K562 (cell line): ENCODE data around the gene CDKN2D. TPM values are rescaled to one million over a fixed set of nuclear protein-coding genes. Genes with fewer than 3 reads are reported as not detected.

Source experiments
- ATAC-seq: fragments of 200-7000 bp; cut with Tn5 transposase; 3 replicates; pipeline ENCODE4 v1.9.1; 2020; ENCODE audit warnings: moderate library complexity
- BruUV-seq: library from RNA; stranded (reverse); fragments of 400-500 nt; replicated peaks from 2 replicates; lab custom pipeline; 2021; lab: Mats Ljungman, UMichigan
- CTCF ChIA-PET: fragments of 300-600 bp; formaldehyde crosslinking; extraction: SDS; loops from one replicate; lab custom pipeline; 2021; ENCODE audit warnings: low intra/inter-chr PET ratio; lab: Yijun Ruan, JAX
- POLR2A ChIA-PET: fragments of 300-600, 350-650 bp; sonication (Branson Sonifier 250); formaldehyde crosslinking; extraction: SDS; loops from one replicate; lab custom pipeline; 2021; ENCODE audit warnings: antibody characterized with exemption, inconsistent platforms; lab: Yijun Ruan, JAX
- DNase-seq, 4 experiments: peaks; one replicate each; pipeline versions ENCODE4 v3.0.0 to v3.0.0-alpha.2; 2011 to 2018; ENCODE audit warnings: low spot score in 3 of 4, mixed read lengths in 3 of 4; ENCODE audit errors: extremely low read depth in 1 of 4
- FAIRE-seq: peaks from 2 replicates; lab custom pipeline; 2011; peaks lifted over from hg19 to GRCh38; lab: Jason Lieb, UNC
- H2AFZ ChIP-seq: 2 replicates; pipeline ENCODE4 v1.6.0; 2011; ENCODE audit warnings: low read depth, low read length, control low read depth, inconsistent platforms
- H3K27ac ChIP-seq: fragments of 200-600 bp; 3 replicates; pipeline ENCODE4 v1.8.0; 2011; ENCODE audit warnings: low read depth, mild to moderate bottlenecking, control low read depth, inconsistent platforms, low read length, moderate library complexity, mixed read lengths; ENCODE audit errors: extremely low read depth
- H3K27me3 ChIP-seq, 2 experiments: fragments of 300-600 bp in 1 of 2; 2 replicates in 1 of 2; 3 replicates in 1 of 2; pipeline versions ENCODE4 v1.6.0 to v1.8.0; 2011; ENCODE audit warnings: inconsistent platforms in 2 of 2, low read length in 2 of 2, mild to moderate bottlenecking in 1 of 2, mixed read lengths in 1 of 2, moderate library complexity in 1 of 2; ENCODE audit not compliant: control insufficient read depth in 2 of 2, insufficient read depth in 2 of 2
- H3K36me3 ChIP-seq: fragments of 300-600 bp; 3 replicates; pipeline ENCODE4 v1.8.0; 2011; ENCODE audit warnings: mild to moderate bottlenecking, low read length, inconsistent platforms; ENCODE audit not compliant: control insufficient read depth, insufficient read depth
- H3K4me1 ChIP-seq, 2 experiments: fragments of 200-600 bp in 1 of 2; replicated peaks in 1 of 2; 2 replicates in 1 of 2; 3 replicates in 1 of 2; pipeline versions ENCODE4 v1.5.1 to v1.8.0; 2011; ENCODE audit warnings: inconsistent platforms in 2 of 2, low read length in 2 of 2, mild to moderate bottlenecking in 1 of 2, mixed read lengths in 1 of 2, moderate library complexity in 1 of 2; ENCODE audit not compliant: control insufficient read depth in 2 of 2, insufficient read depth in 2 of 2
- H3K4me2 ChIP-seq: 2 replicates; pipeline ENCODE4 v1.6.1; 2011; ENCODE audit warnings: low read length, control low read depth, inconsistent platforms, mixed read lengths; ENCODE audit not compliant: insufficient read depth
- H3K4me3 ChIP-seq: fragments of 200-600 bp; sonication (generic), shearing (Covaris generic); 2 replicates; pipeline ENCODE4 v1.5.1; 2016; ENCODE audit warnings: control low read depth, inconsistent platforms
- H3K79me2 ChIP-seq: fragments of 200-600 bp; 3 replicates; pipeline ENCODE4 v1.8.0; 2011; ENCODE audit warnings: low read length, inconsistent platforms; ENCODE audit not compliant: control insufficient read depth, insufficient read depth
- H3K9ac ChIP-seq, 2 experiments: 2 replicates each; pipeline versions ENCODE4 v1.6.0 to v1.6.1; 2011; ENCODE audit warnings: low read depth in 2 of 2, low read length in 2 of 2, control low read depth in 1 of 2, inconsistent platforms in 1 of 2, mild to moderate bottlenecking in 1 of 2, mixed read lengths in 1 of 2; ENCODE audit not compliant: insufficient read depth in 1 of 2
- H3K9me1 ChIP-seq: one replicate; pipeline ENCODE4 v1.6.0; 2011; ENCODE audit warnings: inconsistent platforms, mild to moderate bottlenecking, low read length, moderate library complexity; ENCODE audit not compliant: control insufficient read depth, insufficient read depth
- H3K9me3 ChIP-seq: replicated peaks from 2 replicates; pipeline ENCODE4 v1.5.1; 2011; ENCODE audit warnings: low read depth, low read length, inconsistent platforms; ENCODE audit not compliant: control insufficient read depth, insufficient read depth
- H4K20me1 ChIP-seq: replicated peaks from 2 replicates; pipeline ENCODE4 v1.6.1; 2011; ENCODE audit warnings: low read length, inconsistent platforms, mixed read lengths; ENCODE audit not compliant: control insufficient read depth, insufficient read depth
- BCOR ChIP-seq: fragments of 450-650 bp; IDR thresholded peaks from 2 replicates; pipeline ENCODE4 v1.6.1; 2016
- CREM ChIP-seq: IDR thresholded peaks from 2 replicates; pipeline ENCODE4 v1.6.1; 2014; ENCODE audit warnings: antibody characterized with exemption, low read depth
- HLTF ChIP-seq: fragments of 450-650 bp; IDR thresholded peaks from 2 replicates; pipeline ENCODE4 v1.6.1; 2016
- LARP7 ChIP-seq: fragments of 450-650 bp; IDR thresholded peaks from 2 replicates; pipeline ENCODE4 v1.6.1; 2016
- MEIS2 ChIP-seq: fragments of 450-650 bp; IDR thresholded peaks from 2 replicates; pipeline ENCODE4 v1.6.1; 2014; ENCODE audit warnings: mild to moderate bottlenecking; ENCODE audit not compliant: partially characterized antibody
- POLR2AphosphoS2 ChIP-seq: IDR thresholded peaks from 2 replicates; pipeline ENCODE4 v1.6.1; 2012; ENCODE audit warnings: low read length, improper control_type of control experiment
- POLR2B ChIP-seq: fragments of 450-650 bp; IDR thresholded peaks from 2 replicates; pipeline ENCODE4 v1.6.1; 2018; ENCODE audit warnings: low read depth; ENCODE audit not compliant: partially characterized antibody
- SAP30 ChIP-seq: fragments of 200-600 bp; sonication (generic); IDR thresholded peaks from 2 replicates; pipeline ENCODE4 v1.6.1; 2012; ENCODE audit warnings: borderline replicate concordance, low read depth, mild to moderate bottlenecking, moderate library complexity, low read length, control low read depth, inconsistent platforms; ENCODE audit not compliant: insufficient read depth, poor library complexity, severe bottlenecking
- VEZF1 ChIP-seq: fragments of 200-800 bp; sonication (Bioruptor generic); IDR thresholded peaks from 2 replicates; pipeline ENCODE4 v1.6.1; 2017; ENCODE audit warnings: missing genetic modification characterization, missing compliant biosample characterization
- ZBTB33 ChIP-seq: sonication (generic); formaldehyde crosslinking; IDR thresholded peaks from 2 replicates; pipeline ENCODE4 v1.8.1; 2023; ENCODE audit warnings: mild to moderate bottlenecking, missing genetic modification reagents
- ZBTB8A ChIP-seq: fragments of 450-650 bp; IDR thresholded peaks from 2 replicates; pipeline ENCODE4 v1.6.1; 2018; ENCODE audit warnings: mild to moderate bottlenecking, moderate library complexity; ENCODE audit not compliant: partially characterized antibody
- ZEB2 ChIP-seq: fragments of 450-650 bp; IDR thresholded peaks from 2 replicates; pipeline ENCODE4 v1.6.1; 2016
- ZNF23 ChIP-seq: fragments of 250-450 bp; sonication (Bioruptor Pico); IDR thresholded peaks from 2 replicates; pipeline ENCODE4 v1.4.0; 2020; ENCODE audit warnings: mild to moderate bottlenecking
- WGBS: fragments of 100-300 bp; shearing (Covaris generic); methylation state at CpG from one replicate; pipeline ENCODE4 v1.1.6; 2016; ENCODE audit warnings: low coverage, mixed read lengths; ENCODE audit not compliant: insufficient coverage; ENCODE audit errors: missing lambda C conversion rate; 5-methylcytosine and 5-hydroxymethylcytosine counted together
- in situ Hi-C: fragments of 300-500 bp; cut with MboI; formaldehyde crosslinking; loops from 4 replicates; pipeline ENCODE4 v1.15.0; 2018; ENCODE audit warnings: inconsistent platforms, mixed read lengths
- intact Hi-C: fragments of 100-400 bp; cut with micrococcal nuclease; formaldehyde crosslinking; loops from 2 replicates; pipeline ENCODE4 v1.14.2; 2022
- polyA plus RNA-seq, 8 experiments: library from polyadenylated mRNA; depleted of rRNA in 4 of 8; stranded (reverse) in 5 of 8; unstranded in 3 of 8; fragments of >200 nt; fragmentation: Nextera tagmentation in 2 of 8; fragmentation: Illumina TruSeq in 1 of 8; extraction: Ambion mirVana in 2 of 8; extraction: Trizol in 1 of 8; gene quantifications; 2 replicates each; pipeline versions ENCODE4 v1.2.1 to v1.2.3, GENCODE V29; 2011 to 2014; ENCODE audit warnings: inconsistent platforms in 1 of 8, missing spikeins in 1 of 8
- total RNA-seq, 7 experiments: library from RNA; depleted of rRNA in 6 of 7; stranded (reverse); fragments of >200 nt in 6 of 7; fragmentation: Illumina TruSeq in 2 of 7; extraction: Trizol in 2 of 7; gene quantifications; 2 replicates each; pipeline versions ENCODE4 v1.2.1 to v1.2.3, GENCODE V29; 2011 to 2021; ENCODE audit warnings: low replicate concordance in 1 of 7
- TF ChIP-seq, protein P1 (sequence below): fragments of 450-650 bp; IDR thresholded peaks from 2 replicates; pipeline ENCODE4 v1.6.1; 2017; ENCODE audit warnings: mild to moderate bottlenecking, moderate library complexity
- TF ChIP-seq, protein P2 (sequence below), 2 experiments: IDR thresholded peaks in 1 of 2; conservative IDR thresholded peaks in 1 of 2; 2 replicates each; pipeline ENCODE4 v1.6.1; 2016; ENCODE audit warnings: low read depth in 2 of 2, mild to moderate bottlenecking in 1 of 2, missing compliant biosample characterization in 1 of 2, missing genetic modification characterization in 1 of 2, moderate library complexity in 1 of 2

CDKN2D gene
- total and polyA plus RNA-seq, 9 of the 15 experiments (the other 6 are each of a cell fraction or from before 2014, with no cell fraction given) = 0.41 to 8.2 (median 3.7) TPM

GRCh38 chr19:10533646-10534386 is 35.0 kb downstream of the CDKN2D start:
- FAIRE-seq (no peak), ATAC-seq (no peak), DNase-seq (no peak)
- 32% methylated on average over 10 of the region's 10 CpGs for WGBS
- no peaks in the 10 kb centered on the region; a peak in 1 of 5 replicates for H3K27me3 ChIP-seq
- no peak overlapping the region for H3K4me2 ChIP-seq
- H2AFZ ChIP-seq = no peak overlapping the region
- BruUV-seq = no TSS peak
- no peaks in the 10 kb centered on the region for H4K20me1 ChIP-seq
- peaks cover 0 to 6% of the 10 kb centered on the region in 2 experiments; a peak in 3 of 5 replicates for H3K4me1 ChIP-seq
- no peaks in the 10 kb centered on the region for H3K36me3 ChIP-seq
- H3K79me2 ChIP-seq = no peaks in the 10 kb centered on the region
- in situ Hi-C loops = no loop called here
- CTCF ChIA-PET = no interaction called here
- H3K9ac ChIP-seq = no peak overlapping the region
- intact Hi-C loops = no loop called here
- no peak overlapping the region for H3K4me3 ChIP-seq
- H3K9me3 ChIP-seq = no peaks in the 10 kb centered on the region
- POLR2A ChIA-PET = interaction anchor here (0.8 kb wide), 1 partner anchor 17 kb away, joined by 3 read pairs; no protein-coding TSS in a partner anchor
- no peaks in the 10 kb centered on the region for H3K9me1 ChIP-seq
- no peak overlapping the region for H3K27ac ChIP-seq
- TF ChIP-seq ZBTB33 (CRISPR knock-in tag) (peak; percentile 77; the same call in 1 of the 2 replicates), LARP7 (no peak), ZBTB8A (no peak), CREM (no peak), MEIS2 (no peak), ZNF23 (CRISPR knock-in tag) (no peak), ZEB2 (no peak), POLR2B (no peak), VEZF1 (no peak), HLTF (no peak), BCOR (0 out of 2 replicates have a peak, but pooled peaks have one; percentile 19), POLR2AphosphoS2 (no peak), SAP30 (no peak)
- TF ChIP-seq, protein P1, sequence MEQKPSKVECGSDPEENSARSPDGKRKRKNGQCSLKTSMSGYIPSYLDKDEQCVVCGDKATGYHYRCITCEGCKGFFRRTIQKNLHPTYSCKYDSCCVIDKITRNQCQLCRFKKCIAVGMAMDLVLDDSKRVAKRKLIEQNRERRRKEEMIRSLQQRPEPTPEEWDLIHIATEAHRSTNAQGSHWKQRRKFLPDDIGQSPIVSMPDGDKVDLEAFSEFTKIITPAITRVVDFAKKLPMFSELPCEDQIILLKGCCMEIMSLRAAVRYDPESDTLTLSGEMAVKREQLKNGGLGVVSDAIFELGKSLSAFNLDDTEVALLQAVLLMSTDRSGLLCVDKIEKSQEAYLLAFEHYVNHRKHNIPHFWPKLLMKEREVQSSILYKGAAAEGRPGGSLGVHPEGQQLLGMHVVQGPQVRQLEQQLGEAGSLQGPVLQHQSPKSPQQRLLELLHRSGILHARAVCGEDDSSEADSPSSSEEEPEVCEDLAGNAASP = no peak
- TF ChIP-seq, protein P2, sequence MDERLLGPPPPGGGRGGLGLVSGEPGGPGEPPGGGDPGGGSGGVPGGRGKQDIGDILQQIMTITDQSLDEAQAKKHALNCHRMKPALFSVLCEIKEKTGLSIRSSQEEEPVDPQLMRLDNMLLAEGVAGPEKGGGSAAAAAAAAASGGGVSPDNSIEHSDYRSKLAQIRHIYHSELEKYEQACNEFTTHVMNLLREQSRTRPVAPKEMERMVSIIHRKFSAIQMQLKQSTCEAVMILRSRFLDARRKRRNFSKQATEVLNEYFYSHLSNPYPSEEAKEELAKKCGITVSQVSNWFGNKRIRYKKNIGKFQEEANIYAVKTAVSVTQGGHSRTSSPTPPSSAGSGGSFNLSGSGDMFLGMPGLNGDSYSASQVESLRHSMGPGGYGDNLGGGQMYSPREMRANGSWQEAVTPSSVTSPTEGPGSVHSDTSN (CRISPR knock-in tag; IDR thresholded peaks at IDR 0.05; ENCODE audit: low read depth) = no peak
- TF ChIP-seq, protein P2 (tag; conservative IDR thresholded peaks at IDR 0.05; ENCODE audit: low read depth) = 0 out of 2 replicates have a peak, but pooled peaks have one; percentile 29
